Liver (tissue), 3 donors: Measurements from ENCODE around the gene GPANK1.

Experiments used
- CTCF ChIP-seq: fragments of 150-350 bp; IDR thresholded peaks from 2 replicates; pipeline ENCODE4 v1.5.1; 2017; ENCODE audit warnings: improper control_type of control experiment, low read depth, low read length; ENCODE audit not compliant: missing input control
- HNF4G ChIP-seq: IDR thresholded peaks from 2 replicates; pipeline ENCODE4 v1.6.1; 2016; ENCODE audit warnings: antibody characterized with exemption
- MAX ChIP-seq: IDR thresholded peaks from 2 replicates; pipeline ENCODE4 v1.6.1; 2016; ENCODE audit warnings: antibody characterized with exemption
- NR2F2 ChIP-seq: IDR thresholded peaks from 2 replicates; pipeline ENCODE4 v1.6.1; 2016; ENCODE audit warnings: antibody characterized with exemption
- RAD21 ChIP-seq, 2 donors: IDR thresholded peaks; 2 replicates each; pipeline ENCODE4 v1.6.1; 2016; ENCODE audit warnings: antibody characterized with exemption in 2 of 2, mild to moderate bottlenecking in 2 of 2
- TF ChIP-seq, protein P1 (sequence below): IDR thresholded peaks from 2 replicates; pipeline ENCODE4 v1.6.1; 2016; ENCODE audit warnings: antibody characterized with exemption
- donor health status: healthy.
- donor health status: healthy.

- TF ChIP-seq CTCF (no peak), RAD21 (IDR thresholded peaks at IDR 0.05) (no peak), NR2F2 (no peak), MAX (no peak), HNF4G (no peak)
- TF ChIP-seq, protein P1, sequence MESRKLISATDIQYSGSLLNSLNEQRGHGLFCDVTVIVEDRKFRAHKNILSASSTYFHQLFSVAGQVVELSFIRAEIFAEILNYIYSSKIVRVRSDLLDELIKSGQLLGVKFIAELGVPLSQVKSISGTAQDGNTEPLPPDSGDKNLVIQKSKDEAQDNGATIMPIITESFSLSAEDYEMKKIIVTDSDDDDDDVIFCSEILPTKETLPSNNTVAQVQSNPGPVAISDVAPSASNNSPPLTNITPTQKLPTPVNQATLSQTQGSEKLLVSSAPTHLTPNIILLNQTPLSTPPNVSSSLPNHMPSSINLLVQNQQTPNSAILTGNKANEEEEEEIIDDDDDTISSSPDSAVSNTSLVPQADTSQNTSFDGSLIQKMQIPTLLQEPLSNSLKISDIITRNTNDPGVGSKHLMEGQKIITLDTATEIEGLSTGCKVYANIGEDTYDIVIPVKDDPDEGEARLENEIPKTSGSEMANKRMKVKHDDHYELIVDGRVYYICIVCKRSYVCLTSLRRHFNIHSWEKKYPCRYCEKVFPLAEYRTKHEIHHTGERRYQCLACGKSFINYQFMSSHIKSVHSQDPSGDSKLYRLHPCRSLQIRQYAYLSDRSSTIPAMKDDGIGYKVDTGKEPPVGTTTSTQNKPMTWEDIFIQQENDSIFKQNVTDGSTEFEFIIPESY, result no peak
Measured at GRCh38 chr6:31639449-31639861, 25.3 kb downstream of the GPANK1 start.
